Neural cell (in vitro differentiated cells): ENCODE results near the gene IFNLR1. TPM values are rescaled to one million over a fixed set of nuclear protein-coding genes. Genes with fewer than 3 reads are reported as not detected.

Experiments
- H2AFZ ChIP-seq: fragments of 200-600, 300-800 bp; sonication (generic), shearing (Covaris generic); 2 replicates; pipeline ENCODE4 v1.6.0; 2014; ENCODE audit warnings: low read depth, mild to moderate bottlenecking, antibody characterized with exemption, low read length, moderate library complexity
- H3F3A ChIP-seq: fragments of 200-600 bp; shearing (Covaris generic); 2 replicates; pipeline ENCODE4 v1.6.1; 2016; ENCODE audit warnings: mild to moderate bottlenecking, moderate library complexity, mixed read lengths, antibody characterized with exemption, low read length; ENCODE audit not compliant: insufficient read depth, poor library complexity, severe bottlenecking
- H3K27ac ChIP-seq: fragments of 200-600, 300-800 bp; sonication (generic), shearing (Covaris generic); 2 replicates; pipeline ENCODE4 v1.5.1; 2014; ENCODE audit warnings: mild to moderate bottlenecking, low read length, moderate library complexity
- H3K27me3 ChIP-seq: fragments of 300-800, 200-600 bp; sonication (generic), shearing (Covaris generic); 2 replicates; pipeline ENCODE4 v1.6.0; 2014; ENCODE audit warnings: mild to moderate bottlenecking, low read depth, low read length, moderate library complexity; ENCODE audit not compliant: insufficient read depth
- H3K36me3 ChIP-seq: fragments of 300-800, 200-600 bp; sonication (generic), shearing (Covaris generic); 2 replicates; pipeline ENCODE4 v1.5.1; 2014; ENCODE audit warnings: mild to moderate bottlenecking, antibody characterized with exemption, low read length, moderate library complexity; ENCODE audit not compliant: insufficient read depth
- H3K4me2 ChIP-seq: fragments of 300-800, 200-600 bp; sonication (generic), shearing (Covaris generic); 2 replicates; pipeline ENCODE4 v1.6.0; 2014; ENCODE audit warnings: mild to moderate bottlenecking, low read length
- H3K4me3 ChIP-seq: fragments of 300-800, 200-600 bp; sonication (generic), shearing (Covaris generic); 2 replicates; pipeline ENCODE4 v1.5.1; 2014; ENCODE audit warnings: mild to moderate bottlenecking, low read length, moderate library complexity
- H3K79me2 ChIP-seq: fragments of 200-600 bp; shearing (Covaris generic); replicated peaks from 2 replicates; pipeline ENCODE4 v1.6.0; 2014; ENCODE audit warnings: mild to moderate bottlenecking, low read length, moderate library complexity; ENCODE audit not compliant: insufficient read depth
- H3K9ac ChIP-seq: fragments of 300-800, 200-600 bp; sonication (generic), shearing (Covaris generic); 2 replicates; pipeline ENCODE4 v1.6.1; 2016; ENCODE audit warnings: mild to moderate bottlenecking, low read length, mixed read lengths
- H3K9me2 ChIP-seq: fragments of 200-600 bp; shearing (Covaris generic); 2 replicates; pipeline ENCODE4 v1.6.1; 2016; ENCODE audit warnings: mild to moderate bottlenecking, low read length, mixed read lengths; ENCODE audit not compliant: insufficient read depth
- H3K9me3 ChIP-seq: fragments of 200-600, 300-800 bp; sonication (generic), shearing (Covaris generic); 2 replicates; pipeline ENCODE4 v1.6.1; 2016; ENCODE audit warnings: mild to moderate bottlenecking, mixed run types, low read length, moderate library complexity, mixed read lengths
- H4K20me1 ChIP-seq: fragments of 200-600 bp; shearing (Covaris generic); 2 replicates; pipeline ENCODE4 v1.6.1; 2016; ENCODE audit warnings: mild to moderate bottlenecking, mixed run types; ENCODE audit not compliant: insufficient read depth
- CTCF ChIP-seq: fragments of 450-650 bp; IDR thresholded peaks from 2 replicates; pipeline ENCODE4 v1.5.1; 2014; ENCODE audit warnings: antibody characterized with exemption, mild to moderate bottlenecking, moderate library complexity; ENCODE audit not compliant: poor library complexity, severe bottlenecking
- EP300 ChIP-seq: fragments of 450-650 bp; conservative IDR thresholded peaks from 2 replicates; pipeline ENCODE4 v1.6.1; 2014; ENCODE audit warnings: antibody characterized with exemption, mild to moderate bottlenecking, moderate library complexity; ENCODE audit not compliant: poor library complexity, severe bottlenecking
- EZH2 ChIP-seq: fragments of 200-600, 300-800 bp; shearing (Covaris generic), sonication (generic); IDR thresholded peaks from 2 replicates; pipeline ENCODE4 v1.6.1; 2014; ENCODE audit warnings: antibody characterized with exemption, low read length, borderline replicate concordance, mild to moderate bottlenecking; ENCODE audit not compliant: insufficient read depth, poor library complexity, severe bottlenecking
- MXI1 ChIP-seq: fragments of 450-650 bp; conservative IDR thresholded peaks from 2 replicates; pipeline ENCODE4 v1.6.1; 2014; ENCODE audit warnings: antibody characterized with exemption, mild to moderate bottlenecking; ENCODE audit not compliant: poor library complexity, severe bottlenecking
- POLR2AphosphoS5 ChIP-seq: IDR thresholded peaks from 2 replicates; pipeline ENCODE4 v1.6.1; 2012
- RAD21 ChIP-seq: fragments of 450-650 bp; conservative IDR thresholded peaks from 2 replicates; pipeline ENCODE4 v1.6.1; 2014; ENCODE audit warnings: antibody characterized with exemption, mild to moderate bottlenecking, moderate library complexity
- REST ChIP-seq: IDR thresholded peaks from 2 replicates; pipeline ENCODE4 v1.6.1; 2012; ENCODE audit warnings: borderline replicate concordance
- SMC3 ChIP-seq: fragments of 450-650 bp; conservative IDR thresholded peaks from 2 replicates; pipeline ENCODE4 v1.6.1; 2014; ENCODE audit warnings: antibody characterized with exemption, mild to moderate bottlenecking, moderate library complexity; ENCODE audit not compliant: poor library complexity
- TAF1 ChIP-seq: IDR thresholded peaks from 2 replicates; pipeline ENCODE4 v1.6.1; 2012; ENCODE audit warnings: low read depth
- polyA plus RNA-seq: library from polyadenylated mRNA; depleted of rRNA; stranded (reverse); fragments of >200 nt; gene quantifications from 2 replicates; pipeline ENCODE4 v1.2.3, GENCODE V29; 2014

IFNLR1 gene
- polyA plus RNA-seq, 1 donor from 2014 or later = 0.32 TPM

- no peak overlapping the region for H3K4me3 ChIP-seq
- no peaks in the 10 kb centered on the region for H3K79me2 ChIP-seq
- H3K9me2 ChIP-seq = no peaks in the 10 kb centered on the region
- H3K4me2 ChIP-seq = no peak overlapping the region
- no peak overlapping the region for H3K27ac ChIP-seq
- H3K27me3 ChIP-seq = no peaks in the 10 kb centered on the region
- no peak for TF ChIP-seq TAF1
- TF ChIP-seq REST = no peak
- no peak for TF ChIP-seq MXI1
- no peak for TF ChIP-seq EZH2
- no peak for TF ChIP-seq EP300
- TF ChIP-seq RAD21 = no peak
- no peak for TF ChIP-seq POLR2AphosphoS5
- TF ChIP-seq SMC3 = no peak
- TF ChIP-seq CTCF = no peak
- no peaks in the 10 kb centered on the region for H3K36me3 ChIP-seq
- H3K9me3 ChIP-seq = no peaks in the 10 kb centered on the region
- H3F3A ChIP-seq = no peaks in the 10 kb centered on the region
- no peak overlapping the region for H2AFZ ChIP-seq
- no peaks in the 10 kb centered on the region for H4K20me1 ChIP-seq
- H3K9ac ChIP-seq = no peak overlapping the region
These were observed 68.5 kb downstream of the IFNLR1 start for GRCh38 chr1:24118410-24119242.

- H3K27ac ChIP-seq = no peak overlapping the region
- no peak overlapping the region for H3K4me3 ChIP-seq
- H3K9ac ChIP-seq = no peak overlapping the region
- no peaks in the 10 kb centered on the region for H3K36me3 ChIP-seq
- TF ChIP-seq RAD21 (no peak), SMC3 (no peak)
- no peak overlapping the region for H3K4me2 ChIP-seq
- no peaks in the 10 kb centered on the region for H3K79me2 ChIP-seq
- no peaks in the 10 kb centered on the region for H3K9me3 ChIP-seq
- H2AFZ ChIP-seq = no peak overlapping the region
- no peaks in the 10 kb centered on the region for H3F3A ChIP-seq
- H3K27me3 ChIP-seq = no peaks in the 10 kb centered on the region
- no peaks in the 10 kb centered on the region for H3K9me2 ChIP-seq
- H4K20me1 ChIP-seq = no peaks in the 10 kb centered on the region
These were observed 69.2 kb downstream of the IFNLR1 start for GRCh38 chr1:24117722-24118409.
